Natural killer cell (primary cell): ENCODE results near the gene NIPBL. TPM values are rescaled to one million over a fixed set of nuclear protein-coding genes. Genes with fewer than 3 reads are reported as not detected.
A peak's percentile ranks its signal among the peaks of the same experiment; 100 is the strongest.

Experiments
- ATAC-seq, 3 donors: fragments of 150-1000 bp in 2 of 3; fragments of 200-7000 bp in 1 of 3; cut with Tn5 transposase; 1 replicate in 1 of 3; 2 replicates in 2 of 3; pipeline ENCODE4 v1.10.0; 2021; ENCODE audit warnings: mild to moderate bottlenecking in 2 of 3, moderate library complexity in 2 of 3
- DNase-seq, 2 donors: peaks; one replicate each; pipeline versions ENCODE4 v3.0.0 to v3.0.0-alpha.2; 2013 to 2021; ENCODE audit warnings: mixed read lengths in 1 of 2
- H3K27ac ChIP-seq: one replicate; pipeline ENCODE4 v1.5.1; 2013; ENCODE audit warnings: mild to moderate bottlenecking, low read length
- H3K27me3 ChIP-seq: one replicate; pipeline ENCODE4 v1.6.1; 2013; ENCODE audit warnings: low read length; ENCODE audit not compliant: control insufficient read depth, insufficient read depth
- H3K36me3 ChIP-seq: one replicate; pipeline ENCODE4 v1.6.1; 2013; ENCODE audit warnings: low read length; ENCODE audit not compliant: control insufficient read depth, insufficient read depth
- H3K4me1 ChIP-seq: one replicate; pipeline ENCODE4 v1.6.1; 2013; ENCODE audit warnings: low read length; ENCODE audit not compliant: control insufficient read depth, insufficient read depth
- H3K4me3 ChIP-seq: one replicate; pipeline ENCODE4 v1.5.1; 2013; ENCODE audit warnings: low read length
- H3K9me3 ChIP-seq: one replicate; pipeline ENCODE4 v1.6.1; 2013; ENCODE audit warnings: low read length; ENCODE audit not compliant: control insufficient read depth, insufficient read depth
- H3K27ac Mint-ChIP-seq, 2 donors: one replicate each; pipeline ENCODE4 v1.8.0; 2022; ENCODE audit warnings: mild to moderate bottlenecking in 2 of 2, mixed read lengths in 2 of 2, moderate library complexity in 1 of 2
- H3K27me3 Mint-ChIP-seq, 2 donors: one replicate each; pipeline ENCODE4 v1.8.0; 2022; ENCODE audit warnings: low read depth in 2 of 2, mixed read lengths in 2 of 2
- H3K36me3 Mint-ChIP-seq: one replicate; pipeline ENCODE4 v1.8.0; 2022; ENCODE audit warnings: mixed read lengths
- H3K4me1 Mint-ChIP-seq, 2 donors: one replicate each; pipeline ENCODE4 v1.8.0; 2022; ENCODE audit warnings: mixed read lengths in 2 of 2
- H3K4me3 Mint-ChIP-seq: one replicate; pipeline ENCODE4 v1.8.0; 2022; ENCODE audit warnings: mild to moderate bottlenecking, moderate library complexity, mixed read lengths
- H3K9me3 Mint-ChIP-seq, 2 donors: one replicate each; pipeline ENCODE4 v1.8.0; 2022; ENCODE audit warnings: mixed read lengths in 2 of 2
- CTCF ChIP-seq: fragments of 200-600 bp; IDR thresholded peaks from one replicate; pipeline ENCODE4 v1.8.0; 2022; ENCODE audit warnings: antibody characterized with exemption
- WGBS: methylation state at CpG from one replicate; pipeline ENCODE4 v1.1.7; 2013; ENCODE audit warnings: missing lambda C conversion rate; ENCODE audit not compliant: insufficient coverage; 5-methylcytosine and 5-hydroxymethylcytosine counted together
- intact Hi-C: fragments of 100-400 bp; cut with micrococcal nuclease; formaldehyde crosslinking; loops from one replicate; pipeline ENCODE4 v1.14.2; 2022
- total RNA-seq, 4 donors: library from RNA; stranded (reverse); fragments of 120-200 nt in 1 of 4; gene quantifications; one replicate each; pipeline versions ENCODE4 v1.2.3 to v1.2.4, GENCODE V29; 2013 to 2022

Gene NIPBL
- total RNA-seq, 3 donors from 2014 or later (not counting 1 experiment from before 2014, with no cell fraction given): 137 to 153 (median 145) TPM

DNA sequence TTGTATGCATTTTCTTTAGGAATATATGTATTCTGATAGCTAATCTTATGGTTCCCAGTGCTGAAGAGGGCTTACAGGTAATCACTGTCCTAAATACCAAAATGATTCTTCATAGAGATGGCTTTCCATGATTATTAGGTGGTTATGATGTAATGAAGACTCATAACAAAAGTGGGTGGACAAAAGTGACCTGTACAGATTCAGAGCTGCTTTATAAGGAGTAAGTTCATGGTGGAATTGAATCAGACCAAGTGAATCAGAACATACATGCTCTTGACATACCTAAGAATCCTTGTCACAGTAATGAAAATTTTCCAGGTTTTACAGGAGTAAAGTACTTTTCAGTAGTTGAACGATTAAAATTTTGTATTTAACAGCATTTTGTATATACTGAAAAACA lies 105.6 kb downstream of the NIPBL start:
- Histone ChIP-seq H3K27me3 (no peaks in the 10 kb centered on the region), H3K9me3 (no peaks in the 10 kb centered on the region), H3K4me3 (no peak overlapping the region), H3K36me3 (peaks cover 17% of the 10 kb centered on the region), H3K4me1 (no peaks in the 10 kb centered on the region), H3K27ac (no peak overlapping the region)
- no peaks in the 10 kb centered on the region for H3K27me3 Mint-ChIP-seq
- no CpG with 5 or more reads among the region's 1 CpG for WGBS
- H3K9me3 Mint-ChIP-seq: peaks cover 2 to 3% of the 10 kb centered on the region in 2 donors
- peaks cover 28% of the 10 kb centered on the region for H3K36me3 Mint-ChIP-seq
- DNase-seq: no peak
- no peak overlapping the region for H3K4me3 Mint-ChIP-seq
- no peak overlapping the region for H3K27ac Mint-ChIP-seq
- intact Hi-C loops: no loop called here
- no peak for TF ChIP-seq CTCF
- H3K4me1 Mint-ChIP-seq: peaks cover 52 to 59% of the 10 kb centered on the region in 2 donors
- ATAC-seq: no peak

DNA sequence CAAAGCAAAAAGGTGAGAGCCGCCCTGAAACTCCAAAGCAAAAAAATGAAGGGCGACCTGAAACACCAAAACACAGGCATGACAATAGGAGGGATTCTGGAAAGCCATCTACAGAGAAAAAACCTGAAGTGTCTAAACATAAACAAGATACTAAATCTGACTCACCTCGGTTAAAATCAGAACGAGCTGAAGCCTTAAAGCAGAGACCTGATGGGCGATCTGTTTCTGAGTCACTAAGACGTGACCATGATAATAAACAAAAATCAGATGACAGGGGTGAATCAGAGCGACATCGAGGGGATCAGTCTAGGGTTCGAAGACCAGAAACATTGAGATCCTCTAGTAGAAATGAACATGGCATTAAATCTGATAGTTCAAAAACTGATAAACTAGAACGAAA lies 108.8 kb downstream of the NIPBL start:
- Mint-ChIP-seq H3K27ac (peak overlapping the region; percentile 15), H3K36me3 (peaks cover 15% of the 10 kb centered on the region), H3K27me3 (no peaks in the 10 kb centered on the region), H3K4me3 (no peak overlapping the region), H3K9me3 (no peaks in the 10 kb centered on the region), H3K4me1 (peaks cover 48 to 52% of the 10 kb centered on the region in 2 donors)
- no peak for TF ChIP-seq CTCF
- Histone ChIP-seq H3K4me3 (no peak overlapping the region), H3K36me3 (peaks cover 17% of the 10 kb centered on the region), H3K9me3 (no peaks in the 10 kb centered on the region), H3K27ac (no peak overlapping the region), H3K27me3 (no peaks in the 10 kb centered on the region), H3K4me1 (no peaks in the 10 kb centered on the region)
- no peak for DNase-seq
- no peak for ATAC-seq
- intact Hi-C loops: no loop called here
- WGBS: 97% methylated on average over 10 of the region's 10 CpGs

DNA sequence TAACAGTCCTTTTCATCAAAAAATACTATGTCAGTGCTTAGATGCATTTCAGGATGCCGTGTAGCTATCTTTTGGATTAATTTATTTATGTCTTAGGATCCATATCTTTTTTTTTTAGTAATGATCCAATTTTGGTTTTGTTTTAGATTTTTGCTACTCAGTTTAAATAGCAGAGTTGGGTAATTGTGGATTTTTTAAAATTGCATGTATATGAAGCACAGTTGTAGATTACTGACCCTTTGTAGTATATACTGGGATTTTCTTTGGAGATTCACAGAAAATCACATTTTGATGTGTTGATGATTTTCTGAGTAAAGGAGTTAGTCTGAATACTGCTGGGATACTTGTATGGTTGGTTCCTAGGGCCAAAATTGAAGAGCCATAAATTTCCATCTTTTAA lies 111.8 kb downstream of the NIPBL start:
- DNase-seq (no peak), ATAC-seq (no peak)
- Mint-ChIP-seq H3K9me3 (no peaks in the 10 kb centered on the region), H3K4me1 (peaks cover 46 to 49% of the 10 kb centered on the region in 2 donors), H3K27ac (peak overlapping the region in 1 of 2 donors; percentile 68), H3K27me3 (no peaks in the 10 kb centered on the region), H3K36me3 (peaks cover 15% of the 10 kb centered on the region), H3K4me3 (no peak overlapping the region)
- intact Hi-C loops: no loop called here
- Histone ChIP-seq H3K36me3 (peaks cover 17% of the 10 kb centered on the region), H3K9me3 (no peaks in the 10 kb centered on the region), H3K27me3 (no peaks in the 10 kb centered on the region), H3K4me1 (no peaks in the 10 kb centered on the region), H3K4me3 (no peak overlapping the region), H3K27ac (no peak overlapping the region)
- no peak for TF ChIP-seq CTCF
- 100% methylated on average over 1 of the region's 1 CpG for WGBS

- no peaks in the 10 kb centered on the region for H3K27me3 Mint-ChIP-seq
- H3K9me3 Mint-ChIP-seq: no peaks in the 10 kb centered on the region
- Histone ChIP-seq H3K9me3 (no peaks in the 10 kb centered on the region), H3K4me1 (no peaks in the 10 kb centered on the region), H3K36me3 (peaks cover 65% of the 10 kb centered on the region), H3K27me3 (no peaks in the 10 kb centered on the region), H3K4me3 (no peak overlapping the region), H3K27ac (no peak overlapping the region)
- peak overlapping the region; percentile 1 to 2 for H3K27ac Mint-ChIP-seq
- WGBS: 88% methylated on average over 1 of the region's 1 CpG
- intact Hi-C loops: no loop called here
- no peak for DNase-seq
- TF ChIP-seq CTCF: no peak
- H3K4me3 Mint-ChIP-seq: no peak overlapping the region
- peaks cover 13 to 15% of the 10 kb centered on the region in 2 donors for H3K4me1 Mint-ChIP-seq
- peaks cover 16% of the 10 kb centered on the region for H3K36me3 Mint-ChIP-seq
- no peak for ATAC-seq
Measured at GRCh38 chr5:36998578-36998977, 122.0 kb downstream of the NIPBL start.
